GM23338 (cell line): Measurements from ENCODE around the gene CNTN5. TPM values are rescaled to one million over a fixed set of nuclear protein-coding genes. Genes with fewer than 3 reads are reported as not detected.

Experiments used
- CREB1 ChIP-seq: fragments of 250-450 bp; sonication (Bioruptor Pico); IDR thresholded peaks from 2 replicates; pipeline ENCODE4 v1.5.0; 2020; ENCODE audit warnings: low read depth, mild to moderate bottlenecking, moderate library complexity
- EZH2 ChIP-seq: fragments of 200-600 bp; sonication (generic); IDR thresholded peaks from one replicate; pipeline ENCODE4 v1.8.0; 2017; ENCODE audit warnings: antibody characterized with exemption, mild to moderate bottlenecking, low read depth; ENCODE audit not compliant: unreplicated experiment
- EZH2phosphoT487 ChIP-seq: fragments of 200-600 bp; sonication (generic); IDR thresholded peaks from one replicate; pipeline ENCODE4 v1.8.1; 2018; ENCODE audit warnings: antibody characterized with exemption; ENCODE audit not compliant: unreplicated experiment
- JUNB ChIP-seq: IDR thresholded peaks from one replicate; pipeline ENCODE4 v1.6.1; 2016; ENCODE audit warnings: antibody characterized with exemption; ENCODE audit not compliant: unreplicated experiment
- NANOG ChIP-seq: IDR thresholded peaks from 2 replicates; pipeline ENCODE4 v1.6.1; 2016; ENCODE audit warnings: antibody characterized with exemption, borderline replicate concordance
- POLR2AphosphoS5 ChIP-seq: IDR thresholded peaks from 2 replicates; pipeline ENCODE4 v1.6.1; 2016; ENCODE audit warnings: antibody characterized with exemption, low read depth
- STAT1 ChIP-seq: IDR thresholded peaks from one replicate; pipeline ENCODE4 v1.6.1; 2016; ENCODE audit warnings: antibody characterized with exemption; ENCODE audit not compliant: unreplicated experiment
- polyA plus RNA-seq: library from polyadenylated mRNA; unstranded; fragments of >200 nt; fragmentation: Nextera tagmentation; extraction: Ambion mirVana; gene quantifications from 2 replicates; pipeline ENCODE4 v1.2.1, GENCODE V29; 2016
- total RNA-seq: library from RNA; depleted of rRNA; stranded (reverse); fragments of >200 nt; shearing (Covaris generic); gene quantifications from 2 replicates; pipeline ENCODE4 v1.2.3, GENCODE V29; 2014
- TF ChIP-seq, protein P1 (sequence below): fragments of 250-450 bp; sonication (Bioruptor Pico); IDR thresholded peaks from 2 replicates; pipeline ENCODE4 v1.5.0; 2020; ENCODE audit warnings: mild to moderate bottlenecking, moderate library complexity
- TF ChIP-seq, protein P2 (sequence below): IDR thresholded peaks from one replicate; pipeline ENCODE4 v1.6.1; 2018; ENCODE audit warnings: antibody characterized with exemption; ENCODE audit not compliant: unreplicated experiment
- TF ChIP-seq, protein P3 (sequence below): IDR thresholded peaks from 2 replicates; pipeline ENCODE4 v1.6.1; 2016; ENCODE audit warnings: antibody characterized with exemption

The CNTN5 gene
- total and polyA plus RNA-seq, 2 experiments from 2014 or later: not detected

DNA sequence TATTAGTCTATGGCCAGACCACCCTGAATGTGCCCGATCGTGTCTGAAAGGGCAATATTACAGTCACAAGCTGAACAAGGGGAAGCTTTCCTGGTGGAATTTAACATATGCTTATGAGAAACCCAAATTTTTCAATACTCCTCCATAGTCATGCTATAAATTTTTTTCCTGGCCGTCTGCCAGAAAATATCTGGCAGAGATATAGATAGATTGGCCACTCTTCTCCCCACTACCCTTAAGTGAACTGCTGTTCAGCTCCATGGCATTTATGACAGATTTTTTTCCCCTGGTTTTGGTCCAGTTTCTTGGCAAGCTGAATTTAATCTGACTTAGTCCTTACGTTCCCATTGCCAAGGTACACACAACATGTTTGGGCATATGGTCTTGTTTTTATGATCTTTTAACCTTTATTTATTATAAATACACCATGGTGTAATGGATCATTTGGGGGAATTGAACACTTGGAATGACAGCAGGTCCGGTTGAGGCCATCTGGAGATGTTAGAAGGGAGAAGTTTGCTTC is 328.5 kb downstream of the CNTN5 start (continued):
- TF ChIP-seq, protein P1, sequence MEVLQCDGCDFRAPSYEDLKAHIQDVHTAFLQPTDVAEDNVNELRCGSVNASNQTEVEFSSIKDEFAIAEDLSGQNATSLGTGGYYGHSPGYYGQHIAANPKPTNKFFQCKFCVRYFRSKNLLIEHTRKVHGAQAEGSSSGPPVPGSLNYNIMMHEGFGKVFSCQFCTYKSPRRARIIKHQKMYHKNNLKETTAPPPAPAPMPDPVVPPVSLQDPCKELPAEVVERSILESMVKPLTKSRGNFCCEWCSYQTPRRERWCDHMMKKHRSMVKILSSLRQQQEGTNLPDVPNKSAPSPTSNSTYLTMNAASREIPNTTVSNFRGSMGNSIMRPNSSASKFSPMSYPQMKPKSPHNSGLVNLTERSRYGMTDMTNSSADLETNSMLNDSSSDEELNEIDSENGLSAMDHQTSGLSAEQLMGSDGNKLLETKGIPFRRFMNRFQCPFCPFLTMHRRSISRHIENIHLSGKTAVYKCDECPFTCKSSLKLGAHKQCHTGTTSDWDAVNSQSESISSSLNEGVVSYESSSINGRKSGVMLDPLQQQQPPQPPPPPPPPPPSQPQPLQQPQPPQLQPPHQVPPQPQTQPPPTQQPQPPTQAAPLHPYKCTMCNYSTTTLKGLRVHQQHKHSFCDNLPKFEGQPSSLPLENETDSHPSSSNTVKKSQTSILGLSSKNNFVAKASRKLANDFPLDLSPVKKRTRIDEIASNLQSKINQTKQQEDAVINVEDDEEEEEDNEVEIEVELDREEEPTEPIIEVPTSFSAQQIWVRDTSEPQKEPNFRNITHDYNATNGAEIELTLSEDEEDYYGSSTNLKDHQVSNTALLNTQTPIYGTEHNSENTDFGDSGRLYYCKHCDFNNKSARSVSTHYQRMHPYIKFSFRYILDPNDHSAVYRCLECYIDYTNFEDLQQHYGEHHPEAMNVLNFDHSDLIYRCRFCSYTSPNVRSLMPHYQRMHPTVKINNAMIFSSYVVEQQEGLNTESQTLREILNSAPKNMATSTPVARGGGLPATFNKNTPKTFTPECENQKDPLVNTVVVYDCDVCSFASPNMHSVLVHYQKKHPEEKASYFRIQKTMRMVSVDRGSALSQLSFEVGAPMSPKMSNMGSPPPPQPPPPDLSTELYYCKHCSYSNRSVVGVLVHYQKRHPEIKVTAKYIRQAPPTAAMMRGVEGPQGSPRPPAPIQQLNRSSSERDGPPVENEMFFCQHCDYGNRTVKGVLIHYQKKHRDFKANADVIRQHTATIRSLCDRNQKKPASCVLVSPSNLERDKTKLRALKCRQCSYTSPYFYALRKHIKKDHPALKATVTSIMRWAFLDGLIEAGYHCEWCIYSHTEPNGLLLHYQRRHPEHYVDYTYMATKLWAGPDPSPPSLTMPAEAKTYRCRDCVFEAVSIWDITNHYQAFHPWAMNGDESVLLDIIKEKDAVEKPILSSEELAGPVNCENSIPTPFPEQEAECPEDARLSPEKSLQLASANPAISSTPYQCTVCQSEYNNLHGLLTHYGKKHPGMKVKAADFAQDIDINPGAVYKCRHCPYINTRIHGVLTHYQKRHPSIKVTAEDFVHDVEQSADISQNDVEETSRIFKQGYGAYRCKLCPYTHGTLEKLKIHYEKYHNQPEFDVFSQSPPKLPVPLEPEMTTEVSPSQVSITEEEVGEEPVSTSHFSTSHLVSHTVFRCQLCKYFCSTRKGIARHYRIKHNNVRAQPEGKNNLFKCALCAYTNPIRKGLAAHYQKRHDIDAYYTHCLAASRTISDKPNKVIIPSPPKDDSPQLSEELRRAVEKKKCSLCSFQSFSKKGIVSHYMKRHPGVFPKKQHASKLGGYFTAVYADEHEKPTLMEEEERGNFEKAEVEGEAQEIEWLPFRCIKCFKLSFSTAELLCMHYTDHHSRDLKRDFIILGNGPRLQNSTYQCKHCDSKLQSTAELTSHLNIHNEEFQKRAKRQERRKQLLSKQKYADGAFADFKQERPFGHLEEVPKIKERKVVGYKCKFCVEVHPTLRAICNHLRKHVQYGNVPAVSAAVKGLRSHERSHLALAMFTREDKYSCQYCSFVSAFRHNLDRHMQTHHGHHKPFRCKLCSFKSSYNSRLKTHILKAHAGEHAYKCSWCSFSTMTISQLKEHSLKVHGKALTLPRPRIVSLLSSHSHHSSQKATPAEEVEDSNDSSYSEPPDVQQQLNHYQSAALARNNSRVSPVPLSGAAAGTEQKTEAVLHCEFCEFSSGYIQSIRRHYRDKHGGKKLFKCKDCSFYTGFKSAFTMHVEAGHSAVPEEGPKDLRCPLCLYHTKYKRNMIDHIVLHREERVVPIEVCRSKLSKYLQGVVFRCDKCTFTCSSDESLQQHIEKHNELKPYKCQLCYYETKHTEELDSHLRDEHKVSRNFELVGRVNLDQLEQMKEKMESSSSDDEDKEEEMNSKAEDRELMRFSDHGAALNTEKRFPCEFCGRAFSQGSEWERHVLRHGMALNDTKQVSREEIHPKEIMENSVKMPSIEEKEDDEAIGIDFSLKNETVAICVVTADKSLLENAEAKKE (CRISPR knock-in tag): no peak
- TF ChIP-seq JUNB (no peak), POLR2AphosphoS5 (no peak), STAT1 (no peak), EZH2phosphoT487 (no peak), EZH2 (no peak), NANOG (no peak), CREB1 (CRISPR knock-in tag) (no peak)
- TF ChIP-seq, protein P2, sequence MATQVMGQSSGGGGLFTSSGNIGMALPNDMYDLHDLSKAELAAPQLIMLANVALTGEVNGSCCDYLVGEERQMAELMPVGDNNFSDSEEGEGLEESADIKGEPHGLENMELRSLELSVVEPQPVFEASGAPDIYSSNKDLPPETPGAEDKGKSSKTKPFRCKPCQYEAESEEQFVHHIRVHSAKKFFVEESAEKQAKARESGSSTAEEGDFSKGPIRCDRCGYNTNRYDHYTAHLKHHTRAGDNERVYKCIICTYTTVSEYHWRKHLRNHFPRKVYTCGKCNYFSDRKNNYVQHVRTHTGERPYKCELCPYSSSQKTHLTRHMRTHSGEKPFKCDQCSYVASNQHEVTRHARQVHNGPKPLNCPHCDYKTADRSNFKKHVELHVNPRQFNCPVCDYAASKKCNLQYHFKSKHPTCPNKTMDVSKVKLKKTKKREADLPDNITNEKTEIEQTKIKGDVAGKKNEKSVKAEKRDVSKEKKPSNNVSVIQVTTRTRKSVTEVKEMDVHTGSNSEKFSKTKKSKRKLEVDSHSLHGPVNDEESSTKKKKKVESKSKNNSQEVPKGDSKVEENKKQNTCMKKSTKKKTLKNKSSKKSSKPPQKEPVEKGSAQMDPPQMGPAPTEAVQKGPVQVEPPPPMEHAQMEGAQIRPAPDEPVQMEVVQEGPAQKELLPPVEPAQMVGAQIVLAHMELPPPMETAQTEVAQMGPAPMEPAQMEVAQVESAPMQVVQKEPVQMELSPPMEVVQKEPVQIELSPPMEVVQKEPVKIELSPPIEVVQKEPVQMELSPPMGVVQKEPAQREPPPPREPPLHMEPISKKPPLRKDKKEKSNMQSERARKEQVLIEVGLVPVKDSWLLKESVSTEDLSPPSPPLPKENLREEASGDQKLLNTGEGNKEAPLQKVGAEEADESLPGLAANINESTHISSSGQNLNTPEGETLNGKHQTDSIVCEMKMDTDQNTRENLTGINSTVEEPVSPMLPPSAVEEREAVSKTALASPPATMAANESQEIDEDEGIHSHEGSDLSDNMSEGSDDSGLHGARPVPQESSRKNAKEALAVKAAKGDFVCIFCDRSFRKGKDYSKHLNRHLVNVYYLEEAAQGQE: no peak
- TF ChIP-seq, protein P3, sequence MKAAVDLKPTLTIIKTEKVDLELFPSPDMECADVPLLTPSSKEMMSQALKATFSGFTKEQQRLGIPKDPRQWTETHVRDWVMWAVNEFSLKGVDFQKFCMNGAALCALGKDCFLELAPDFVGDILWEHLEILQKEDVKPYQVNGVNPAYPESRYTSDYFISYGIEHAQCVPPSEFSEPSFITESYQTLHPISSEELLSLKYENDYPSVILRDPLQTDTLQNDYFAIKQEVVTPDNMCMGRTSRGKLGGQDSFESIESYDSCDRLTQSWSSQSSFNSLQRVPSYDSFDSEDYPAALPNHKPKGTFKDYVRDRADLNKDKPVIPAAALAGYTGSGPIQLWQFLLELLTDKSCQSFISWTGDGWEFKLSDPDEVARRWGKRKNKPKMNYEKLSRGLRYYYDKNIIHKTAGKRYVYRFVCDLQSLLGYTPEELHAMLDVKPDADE: no peak
